ENCODE data around the gene BBS1.

Gene BBS1

DNA sequence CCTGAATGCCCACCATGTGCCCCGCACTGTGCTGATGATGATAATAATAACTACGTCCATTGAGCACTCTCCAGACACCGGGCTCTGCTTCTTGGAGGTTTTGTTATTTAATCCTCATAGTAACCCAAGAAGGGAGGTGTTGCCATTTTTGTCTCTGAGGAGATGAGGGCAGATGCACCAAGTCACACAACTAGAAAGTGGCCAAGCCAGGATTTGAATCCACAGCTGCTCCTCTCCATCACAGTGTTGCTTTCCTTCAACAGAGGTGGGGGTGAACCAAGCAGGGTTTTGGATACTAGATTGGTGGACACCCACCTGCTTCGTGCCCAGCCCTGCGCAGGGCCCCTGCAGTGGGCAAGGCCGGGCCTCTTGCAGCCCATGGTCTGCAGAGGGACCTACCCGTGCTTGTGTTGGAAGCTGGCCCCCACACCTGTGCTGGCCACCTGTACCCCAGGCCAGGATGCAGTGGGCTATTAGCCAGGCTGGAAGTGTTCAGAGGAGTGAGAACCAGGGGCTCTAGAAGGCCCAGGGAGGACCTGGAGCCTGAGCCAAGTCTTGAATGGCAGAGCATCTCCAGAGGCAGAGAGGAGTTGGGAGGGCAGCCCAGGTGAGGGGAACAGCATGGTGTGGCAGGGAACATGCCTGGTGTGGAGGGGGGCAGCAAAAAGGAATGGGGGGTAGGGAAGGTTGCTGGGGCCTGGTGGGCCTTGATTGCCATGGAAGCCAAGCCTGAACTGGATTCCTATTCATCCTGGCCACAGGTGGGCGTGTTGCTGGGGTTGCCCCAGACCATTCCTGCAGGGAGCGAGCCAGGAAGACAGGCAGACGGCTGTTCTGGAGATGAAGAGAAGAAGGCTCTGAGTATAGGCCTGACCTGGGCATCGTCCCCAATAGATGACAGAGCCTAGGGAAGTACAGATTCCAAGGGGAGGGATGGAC is 32.9 kb upstream of the BBS1 start:
- DNase-seq (ENCODE audit: low spot score) = no peak

DNA sequence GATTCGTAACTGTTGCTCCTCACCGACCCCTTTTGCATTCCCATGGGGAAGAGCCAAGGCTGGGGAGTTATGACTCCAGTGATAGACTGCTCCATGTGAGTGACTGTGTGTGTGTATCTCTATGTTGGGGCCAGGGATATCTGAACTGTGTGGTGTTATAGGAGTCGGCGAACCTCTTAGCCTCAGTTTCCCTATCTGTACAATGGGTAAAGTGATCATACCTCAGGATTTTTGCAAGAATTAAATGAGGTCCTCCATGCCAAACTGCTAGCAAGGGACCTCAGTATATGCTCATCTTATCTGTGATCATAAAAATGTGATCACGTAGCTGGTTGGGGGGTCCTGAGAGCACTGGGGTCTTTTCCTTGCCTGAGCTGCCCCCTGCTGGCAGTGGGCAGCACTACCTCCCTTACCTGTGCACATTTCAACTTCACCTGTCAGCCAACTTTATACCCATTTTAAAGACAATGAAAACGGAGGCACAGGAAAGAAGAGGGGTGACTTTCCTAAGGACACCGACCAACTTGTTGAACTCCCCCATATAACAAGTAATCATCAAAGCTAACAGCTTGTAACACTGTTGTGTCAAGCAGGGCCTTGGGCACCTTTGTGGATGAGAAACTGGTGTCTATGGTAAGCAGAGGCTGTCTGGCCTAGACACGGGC is 31.6 kb upstream of the BBS1 start:
- no peak for DNase-seq (ENCODE audit: low spot score)

DNA sequence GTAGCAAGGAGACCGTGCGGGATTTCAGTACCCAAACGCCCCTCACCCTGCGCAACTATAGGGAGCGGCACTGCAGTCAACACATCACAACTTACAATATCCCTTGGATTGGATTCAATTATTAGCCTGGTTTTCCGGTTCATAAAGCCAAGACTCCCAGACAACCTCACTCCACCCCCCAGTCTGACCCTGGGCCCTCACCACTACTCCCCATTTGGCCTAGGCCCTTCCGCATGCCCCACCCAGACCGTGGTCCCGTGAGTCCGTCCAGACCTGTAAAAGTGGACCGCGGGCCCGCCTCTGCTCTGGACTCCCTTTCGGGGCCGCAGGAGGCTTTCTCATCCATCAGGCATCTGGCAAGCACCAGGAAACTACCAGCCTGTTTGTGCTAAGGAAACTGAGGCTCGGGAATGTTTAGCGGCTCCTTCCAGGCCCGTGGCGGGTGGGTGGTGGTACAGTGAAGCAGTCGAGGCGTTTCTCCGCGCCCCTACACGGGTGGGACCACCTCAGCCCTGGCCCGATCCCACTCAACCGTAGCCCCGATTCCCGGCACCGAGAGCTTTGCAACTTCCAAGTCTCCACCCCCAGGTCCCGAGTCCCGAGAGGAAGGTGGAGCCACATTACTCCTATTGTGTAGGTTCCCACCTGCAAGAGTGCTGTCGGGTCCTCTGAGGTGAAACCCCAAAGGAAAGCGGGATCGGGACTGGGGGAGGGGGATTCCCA is 30.9 kb upstream of the BBS1 start:
- peak; percentile 66 for DNase-seq (ENCODE audit: low spot score)

DNA sequence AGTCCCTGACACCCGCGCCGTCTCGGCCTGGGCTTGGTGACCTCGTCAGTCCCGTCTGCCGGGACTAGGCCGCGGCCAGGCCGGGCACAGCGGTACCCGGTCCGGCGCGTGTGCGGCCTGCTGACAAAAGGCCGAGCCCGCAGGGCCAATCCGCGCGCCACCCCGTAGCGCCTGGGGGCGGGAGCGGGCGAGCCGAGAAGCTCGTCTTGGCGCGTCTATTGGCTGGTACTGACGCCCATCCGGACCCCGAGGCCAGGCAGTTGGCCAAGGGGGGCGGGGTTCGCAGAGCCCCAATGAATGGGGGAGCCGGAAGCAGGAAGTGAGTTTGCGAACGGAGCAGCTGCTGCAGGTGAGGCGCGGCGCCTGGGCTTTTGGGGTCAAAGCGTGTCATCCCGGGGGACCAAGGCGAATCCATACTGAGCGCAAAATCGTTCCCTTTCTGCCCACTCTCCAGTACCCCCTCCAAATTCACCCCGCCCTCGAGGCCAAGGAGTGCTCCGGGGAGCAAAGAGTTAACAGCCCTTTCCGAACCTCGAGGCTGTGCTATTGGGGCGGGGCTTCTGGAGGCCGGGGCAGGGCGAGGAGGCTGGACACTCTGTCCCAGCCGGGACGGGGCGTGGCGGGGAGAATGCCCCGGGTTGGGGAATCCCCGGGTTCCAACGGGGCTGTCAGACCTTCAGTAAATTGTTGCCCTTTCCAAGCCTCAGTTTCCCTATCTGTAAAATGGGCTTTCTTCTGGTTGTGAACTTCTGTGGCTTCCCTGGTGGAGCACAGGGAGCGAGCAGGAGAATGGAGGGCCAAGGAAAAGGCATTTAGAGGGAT is 30.1 kb upstream of the BBS1 start, which contains the start of gene DPP3:
Gene DPP3, plus strand, starts transcription at position 318 of the 822 bp plus-strand sequence. CDS start 1,767 bp downstream, outside the sequence.
- DNase-seq (ENCODE audit: low spot score) = peak; percentile 100

DNA sequence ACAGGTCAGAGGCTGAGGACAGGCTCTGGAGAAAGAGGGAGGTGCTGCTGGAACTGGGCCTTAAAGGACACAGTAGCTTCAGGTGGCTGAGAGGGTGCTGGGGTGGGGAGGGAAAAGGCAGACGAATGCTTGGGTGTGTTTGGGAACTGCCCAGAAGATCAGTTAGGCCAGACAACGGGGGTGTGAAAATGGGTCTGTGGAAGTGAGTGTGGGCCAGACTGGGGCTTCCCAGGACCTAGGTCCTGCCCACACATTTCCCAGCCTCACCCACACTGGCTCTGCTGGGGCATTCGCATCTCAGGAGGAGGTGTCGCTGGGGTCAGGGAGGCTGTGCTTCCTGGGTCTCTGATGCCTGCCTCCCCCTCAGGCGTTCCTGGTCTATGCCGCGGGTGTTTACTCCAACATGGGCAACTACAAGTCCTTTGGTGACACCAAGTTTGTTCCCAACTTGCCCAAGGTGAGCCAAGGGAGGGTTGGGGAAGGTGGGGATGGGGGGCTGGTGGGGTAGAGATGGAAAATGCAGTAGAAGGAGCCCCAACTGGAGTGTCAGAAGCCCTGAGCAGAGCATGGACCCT is 25.5 kb upstream of the BBS1 start:
- no peak for DNase-seq (ENCODE audit: low spot score)

DNA sequence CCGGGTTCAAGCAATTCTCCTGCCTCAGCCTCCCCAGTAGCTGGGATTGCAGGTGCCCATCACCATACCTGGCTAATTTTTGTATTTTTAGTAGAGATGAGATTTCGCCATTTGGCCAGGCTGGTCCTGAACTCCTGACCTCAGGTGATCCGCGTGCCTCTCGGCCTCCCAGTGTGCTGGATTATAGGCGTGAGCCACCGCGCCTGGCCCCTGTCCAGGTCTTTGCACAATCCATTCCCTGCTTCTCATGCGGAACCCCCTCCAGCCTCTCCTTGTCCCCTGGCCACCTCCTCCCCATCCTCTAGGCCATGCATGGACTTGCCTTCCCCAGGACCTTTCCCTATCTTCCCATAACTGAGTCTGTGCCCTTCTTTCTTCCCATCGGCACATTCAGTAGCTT is 21.5 kb upstream of the BBS1 start:
- no peak for DNase-seq (ENCODE audit: low spot score)

DNA sequence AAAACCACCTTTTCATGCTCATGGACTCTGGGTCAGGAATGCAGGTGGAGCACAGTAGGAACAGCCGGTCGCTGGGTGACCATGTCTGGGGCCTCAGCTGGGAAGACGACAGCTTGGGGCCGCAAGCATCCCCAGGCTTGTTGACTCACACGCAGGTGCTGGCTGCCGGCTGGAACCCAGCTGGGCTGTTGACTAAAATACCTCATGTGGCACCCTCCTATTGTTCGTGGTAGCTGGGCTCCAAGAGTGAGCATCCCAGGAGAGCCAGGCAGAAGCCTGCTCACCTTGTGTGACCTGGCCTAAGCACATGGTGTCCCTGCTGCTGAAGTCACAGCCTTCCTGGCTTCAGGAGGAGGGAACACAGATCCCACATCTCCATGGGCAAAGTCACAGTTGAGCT is 20.8 kb upstream of the BBS1 start:
- no peak for DNase-seq (ENCODE audit: low spot score)

DNA sequence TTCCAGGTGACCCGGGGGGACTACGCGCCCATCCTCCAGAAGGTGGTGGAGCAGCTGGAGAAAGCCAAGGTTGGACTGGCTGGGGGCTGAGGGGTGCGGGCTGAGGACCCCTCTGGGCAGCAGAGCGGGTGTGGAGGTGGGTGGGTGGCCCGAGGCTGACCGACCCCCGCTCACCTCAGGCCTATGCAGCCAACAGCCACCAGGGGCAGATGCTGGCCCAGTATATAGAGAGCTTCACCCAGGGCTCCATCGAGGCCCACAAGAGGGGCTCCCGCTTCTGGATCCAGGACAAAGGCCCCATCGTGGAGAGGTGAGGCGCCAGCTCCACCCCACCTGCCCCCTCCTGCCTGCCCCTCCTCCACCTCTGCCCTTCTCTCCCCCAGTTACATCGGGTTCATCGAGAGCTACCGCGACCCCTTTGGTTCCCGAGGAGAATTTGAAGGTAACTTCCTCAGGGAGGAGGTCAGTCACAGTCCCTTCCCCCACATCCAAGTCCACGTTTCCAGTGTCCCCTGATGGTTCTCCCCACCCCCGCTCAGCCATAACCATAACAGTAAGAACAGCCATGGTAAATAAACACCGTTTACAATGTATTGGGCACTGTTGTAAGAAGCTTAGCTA is 19.0 kb upstream of the BBS1 start:
- DNase-seq (ENCODE audit: low spot score) = no peak

DNA sequence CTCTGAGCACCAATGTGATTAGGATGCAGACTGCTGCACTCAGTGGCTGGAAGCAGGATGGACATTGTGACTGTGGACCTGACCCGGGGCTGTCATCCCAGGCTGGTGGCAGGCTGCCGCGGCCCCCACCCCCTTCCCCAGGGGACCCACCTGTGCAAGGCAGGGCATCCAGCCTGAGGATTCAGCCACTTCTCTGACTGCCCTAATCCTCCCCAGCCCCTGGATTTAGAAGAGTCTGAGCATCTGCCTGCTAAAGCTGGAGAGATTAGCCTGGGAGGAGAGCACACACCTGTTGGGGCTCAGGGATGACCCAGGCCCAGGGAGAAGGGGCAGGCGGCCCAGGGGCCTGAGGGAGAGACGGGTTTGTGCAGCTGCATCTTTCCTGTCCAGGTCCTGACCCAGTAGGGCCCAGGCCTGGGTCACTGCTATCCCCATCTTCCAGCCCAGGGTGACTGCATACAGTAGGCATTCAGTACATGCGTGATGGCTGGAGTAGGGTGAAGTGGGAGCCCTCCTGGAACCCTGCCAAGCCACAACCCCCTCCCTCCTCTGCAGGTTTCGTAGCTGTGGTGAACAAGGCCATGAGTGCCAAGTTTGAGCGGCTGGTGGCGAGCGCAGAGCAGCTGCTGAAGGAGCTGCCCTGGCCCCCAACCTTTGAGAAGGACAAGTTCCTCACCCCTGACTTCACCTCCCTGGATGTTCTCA is 18.1 kb upstream of the BBS1 start:
- no peak for DNase-seq (ENCODE audit: low spot score)

DNA sequence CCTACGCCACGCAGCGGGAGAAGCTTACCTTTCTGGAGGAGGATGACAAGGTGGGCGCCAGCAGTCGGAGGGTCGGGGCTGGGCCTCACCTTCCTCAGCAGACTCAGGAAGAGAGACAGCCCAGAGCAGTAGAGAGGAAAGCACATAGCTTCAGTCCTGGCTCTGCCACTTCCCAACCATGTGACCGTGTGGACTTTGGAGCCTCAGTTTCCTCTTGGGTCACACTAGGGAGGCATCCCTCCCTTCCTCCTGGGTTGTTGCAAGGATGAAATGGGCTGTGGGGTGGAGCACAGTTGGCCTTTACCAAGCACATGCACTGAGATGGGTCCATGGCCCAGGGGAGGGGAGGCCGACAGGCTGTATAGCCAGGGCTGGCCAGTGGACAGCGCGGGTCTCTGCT is 17.3 kb upstream of the BBS1 start:
- no peak for DNase-seq (ENCODE audit: low spot score)

DNA sequence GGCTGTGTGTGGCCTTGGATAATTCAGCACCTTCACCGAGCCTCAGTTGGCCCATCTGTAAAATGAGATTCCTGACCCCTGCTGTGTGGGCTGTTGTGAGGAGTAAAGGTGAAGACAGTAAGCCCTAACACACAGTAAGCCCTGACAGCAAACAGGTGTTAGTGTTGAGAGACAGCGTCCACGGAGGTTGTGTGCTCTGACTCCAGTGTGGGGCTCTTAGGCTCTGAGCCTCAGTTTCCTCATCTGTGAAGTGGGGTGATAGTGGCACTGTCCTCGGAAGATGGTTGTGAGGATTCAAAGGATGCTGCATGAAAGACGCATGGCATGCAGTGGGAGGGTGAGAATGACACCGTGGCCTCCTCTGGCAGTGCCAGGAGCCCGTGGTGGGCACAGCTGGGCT is 16.0 kb upstream of the BBS1 start:
- DNase-seq (ENCODE audit: low spot score) = no peak

DNA sequence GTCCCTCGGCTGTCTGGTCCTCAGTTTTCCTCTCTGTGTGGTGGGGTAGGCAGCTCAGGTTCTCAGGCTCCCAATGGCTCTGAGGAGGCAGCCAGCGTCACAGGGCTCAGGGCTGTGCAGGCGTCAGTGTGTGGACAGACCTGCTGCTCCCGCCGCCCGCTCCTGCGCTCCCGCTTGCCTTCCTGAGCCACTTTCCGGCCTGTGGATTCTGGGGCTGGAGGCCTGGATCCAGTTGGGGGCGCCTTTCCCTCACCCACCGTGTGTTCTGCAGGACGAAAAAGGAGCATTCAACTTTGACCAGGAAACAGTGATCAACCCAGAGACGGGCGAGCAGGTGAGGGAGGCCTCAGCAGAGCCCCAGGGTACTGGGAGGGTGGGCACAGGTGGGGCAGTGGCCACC is 15.5 kb upstream of the BBS1 start:
- no peak for DNase-seq (ENCODE audit: low spot score)

DNA sequence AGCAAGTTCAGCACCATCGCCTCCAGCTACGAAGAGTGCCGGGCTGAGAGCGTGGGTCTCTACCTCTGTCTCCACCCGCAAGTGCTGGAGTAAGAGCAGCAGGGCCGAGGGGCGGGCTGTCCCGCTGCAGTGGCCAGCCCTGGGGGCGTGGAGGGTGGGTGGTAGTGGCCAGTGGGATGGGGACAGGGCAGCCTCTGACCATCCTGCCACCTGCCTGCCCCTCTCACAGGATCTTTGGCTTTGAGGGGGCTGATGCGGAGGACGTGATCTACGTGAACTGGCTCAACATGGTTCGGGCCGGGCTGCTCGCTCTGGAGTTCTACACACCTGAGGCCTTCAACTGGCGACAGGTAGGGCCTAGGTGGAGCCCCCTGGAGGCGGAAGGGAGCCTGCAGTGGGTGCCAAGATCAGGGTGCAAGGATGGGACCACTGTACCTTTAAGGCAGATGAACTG is 15.0 kb upstream of the BBS1 start:
- no peak for DNase-seq (ENCODE audit: low spot score)

DNA sequence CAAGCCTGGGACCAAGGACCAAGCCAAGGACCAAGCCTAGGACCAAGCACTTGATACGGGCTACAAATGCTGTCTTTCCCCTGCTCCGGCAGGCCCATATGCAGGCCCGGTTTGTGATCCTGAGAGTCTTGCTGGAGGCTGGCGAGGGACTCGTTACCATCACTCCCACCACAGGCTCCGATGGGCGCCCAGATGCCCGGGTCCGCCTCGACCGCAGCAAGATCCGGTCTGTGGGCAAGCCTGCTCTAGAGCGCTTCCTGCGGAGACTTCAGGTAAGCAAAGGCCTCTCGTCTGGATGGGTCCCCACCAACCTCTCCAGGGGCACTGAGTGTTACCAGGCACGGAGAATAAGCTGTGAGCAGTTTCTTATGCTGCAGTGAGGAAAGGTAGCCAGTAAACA is 13.2 kb upstream of the BBS1 start:
- no peak for DNase-seq (ENCODE audit: low spot score)

DNA sequence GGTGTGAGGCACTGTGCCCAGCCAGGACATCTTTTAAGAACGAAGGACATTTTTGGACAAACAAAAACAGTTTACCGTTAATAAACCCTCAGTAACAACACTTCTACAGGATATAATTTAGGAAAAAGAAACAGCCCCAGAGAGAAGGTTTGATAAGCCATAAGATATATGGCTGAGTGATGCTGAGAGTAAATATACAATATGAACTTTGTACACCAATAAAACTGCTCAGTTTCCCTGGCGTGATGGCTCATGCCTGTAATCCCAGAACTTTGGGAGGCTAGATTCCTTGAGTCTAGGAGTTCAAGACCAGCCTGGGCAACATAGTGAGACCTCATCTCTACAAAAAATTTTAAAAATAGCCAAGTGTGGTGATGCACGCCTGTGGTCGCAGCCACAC is 11.9 kb upstream of the BBS1 start:
- DNase-seq (ENCODE audit: low spot score) = no peak

DNA sequence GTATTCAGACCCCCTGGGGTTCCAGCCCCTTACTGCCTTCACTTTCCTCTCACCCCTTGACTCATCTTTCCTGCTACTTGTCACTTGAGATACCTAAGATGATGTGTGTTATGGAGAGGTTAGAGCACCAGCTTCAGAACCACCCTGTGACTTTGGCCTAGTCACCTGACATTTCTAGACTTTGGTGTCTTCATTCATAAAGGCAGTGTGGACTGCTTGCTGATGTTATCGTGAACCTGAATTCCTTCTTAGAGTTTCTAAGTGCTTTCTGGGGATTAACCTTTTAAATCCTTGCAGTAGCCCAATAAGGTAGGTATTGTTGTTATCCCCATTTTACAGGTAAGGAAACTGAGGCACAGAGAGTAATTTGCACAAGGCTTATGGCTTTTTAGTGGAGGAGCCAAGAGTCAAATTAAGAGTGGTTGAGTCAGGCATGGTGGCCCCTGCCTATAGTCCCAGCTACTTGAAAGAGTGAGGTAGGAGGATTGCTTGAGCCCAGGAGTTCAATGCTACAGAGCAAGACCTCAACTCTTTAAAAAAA is 5.1 kb upstream of the BBS1 start:
- no peak for DNase-seq (ENCODE audit: low spot score)

DNA sequence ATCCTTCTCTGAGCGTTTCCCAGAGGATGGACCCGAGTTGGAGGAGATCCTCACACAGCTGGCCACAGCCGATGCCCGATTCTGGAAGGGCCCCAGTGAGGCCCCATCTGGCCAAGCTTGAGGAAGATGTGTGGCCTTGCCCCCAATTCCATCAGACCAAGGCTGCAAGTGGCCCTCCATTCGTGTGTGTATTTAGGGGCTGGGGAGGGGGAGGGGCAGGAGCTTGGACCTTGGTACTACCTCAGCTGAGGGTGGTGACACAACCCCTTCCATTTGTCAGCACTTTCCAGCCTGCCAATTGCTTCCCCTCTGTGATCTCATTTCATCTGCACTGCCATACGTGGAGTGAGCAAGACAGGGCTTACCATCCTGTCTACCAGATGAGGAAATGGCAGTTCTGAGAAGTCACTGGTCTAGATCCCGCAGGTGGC is 1.3 kb upstream of the BBS1 start:
- no peak for DNase-seq (ENCODE audit: low spot score)

DNA sequence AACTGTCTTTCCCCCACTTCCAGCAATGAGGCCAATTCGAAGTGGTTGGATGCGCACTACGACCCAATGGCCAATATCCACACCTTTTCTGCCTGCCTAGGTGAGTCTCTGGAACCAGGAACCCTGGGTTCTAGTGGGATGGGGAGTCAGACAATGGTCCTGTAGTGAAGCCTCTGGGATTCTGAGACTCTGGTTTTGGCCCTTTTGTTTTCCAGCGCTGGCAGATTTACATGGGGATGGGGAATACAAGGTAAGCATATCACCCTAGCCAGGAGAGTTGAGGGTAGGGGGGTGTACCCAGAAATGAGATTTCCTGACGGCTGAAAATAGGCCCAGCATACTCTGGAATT is 530 bp downstream of the BBS1 start:
- no peak for DNase-seq (ENCODE audit: low spot score)

DNA sequence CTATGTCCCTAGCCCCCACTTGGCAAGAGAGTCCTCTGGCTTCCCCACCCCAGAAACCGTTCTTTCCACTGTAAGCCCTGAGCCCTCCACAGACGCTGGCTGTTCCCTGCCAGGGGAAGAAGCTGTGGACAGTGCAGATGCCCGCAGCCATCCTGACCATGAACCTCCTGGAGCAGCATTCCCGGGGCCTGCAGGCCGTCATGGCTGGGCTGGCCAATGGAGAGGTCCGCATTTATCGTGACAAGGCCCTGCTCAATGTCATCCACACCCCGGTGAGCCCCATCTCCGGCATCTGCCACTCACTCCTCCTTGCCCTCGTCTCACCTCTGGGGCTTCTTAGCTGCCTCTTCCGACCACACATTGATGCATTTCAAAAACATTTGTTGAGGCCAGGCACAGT is 13.2 kb downstream of the BBS1 start:
- DNase-seq (ENCODE audit: low spot score) = no peak
